GM11168 (cell line): ENCODE data around the gene CADPS2.

Source experiments
- in situ Hi-C: fragments of 300-500 bp; cut with MboI; formaldehyde crosslinking; loops from one replicate; pipeline ENCODE4 v1.12.0; 2022; ENCODE audit warnings: low sequenced_read_pairs; ENCODE audit not compliant: unreplicated experiment

The CADPS2 gene

DNA sequence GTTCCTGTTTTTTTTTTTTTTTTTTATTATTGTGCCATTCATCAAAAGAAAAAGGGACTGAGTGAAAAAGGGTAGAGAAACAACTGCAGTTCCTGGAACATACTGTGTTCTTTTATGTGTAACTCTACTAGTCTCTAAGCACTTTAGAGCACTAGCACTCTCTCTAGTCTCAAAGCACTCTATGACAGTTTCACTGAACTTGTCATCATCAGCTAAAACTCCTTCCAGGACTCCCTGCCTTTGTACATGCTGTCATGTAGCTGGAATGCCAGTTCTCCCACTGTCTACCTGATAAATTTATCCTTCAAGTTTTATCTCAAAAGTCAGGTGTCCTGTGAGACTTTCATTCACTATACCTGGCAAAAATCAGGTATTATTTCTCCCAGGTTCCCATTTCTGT is 333.5 kb downstream of the CADPS2 start:
- in situ Hi-C loops: no loop called here

GRCh38 chr7:122550545-122550944 is 335.7 kb downstream of the CADPS2 start:
- in situ Hi-C loops: no loop called here

GRCh38 chr7:122549578-122549977 is 336.7 kb downstream of the CADPS2 start:
- in situ Hi-C loops: loop anchor here (25.0 kb wide), 1 partner anchor 337 kb away; no protein-coding TSS in a partner anchor

GRCh38 chr7:122546496-122546895 is 339.8 kb downstream of the CADPS2 start:
- in situ Hi-C loops: loop anchor here (25.0 kb wide), 1 partner anchor 334 kb away; no protein-coding TSS in a partner anchor

- in situ Hi-C loops: loop anchor here (25.0 kb wide), 1 partner anchor 332 kb away; no protein-coding TSS in a partner anchor
Observed at GRCh38 chr7:122544463-122544862, 341.8 kb downstream of the CADPS2 start.

- in situ Hi-C loops: loop anchor here (25.0 kb wide), 1 partner anchor 332 kb away; no protein-coding TSS in a partner anchor
Observed at GRCh38 chr7:122543891-122544290, 342.4 kb downstream of the CADPS2 start.

GRCh38 chr7:122543166-122543565 is 343.1 kb downstream of the CADPS2 start:
- in situ Hi-C loops: loop anchor here (25.0 kb wide), 1 partner anchor 331 kb away; no protein-coding TSS in a partner anchor

DNA sequence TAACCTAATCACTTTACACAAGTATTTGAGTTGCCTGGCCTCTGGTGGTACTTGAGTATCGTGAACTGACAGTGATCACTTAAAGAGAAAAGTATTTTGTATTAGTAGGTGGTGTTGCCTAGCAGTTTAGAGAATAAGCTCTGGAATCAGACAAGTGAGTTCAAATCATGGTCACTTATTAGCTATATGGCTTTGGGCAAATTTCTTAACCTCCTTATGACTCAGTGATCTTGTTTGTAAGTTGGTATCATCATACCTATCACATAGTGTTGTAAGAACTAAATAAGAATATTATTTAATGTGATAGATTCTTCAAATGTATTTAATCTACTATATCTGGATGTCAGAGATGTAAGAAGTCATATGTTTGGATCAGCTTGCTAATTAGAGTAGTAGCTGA is 351.2 kb downstream of the CADPS2 start:
- in situ Hi-C loops: loop anchor here (25.0 kb wide), 1 partner anchor 323 kb away; no protein-coding TSS in a partner anchor

- in situ Hi-C loops: loop anchor here (25.0 kb wide), 1 partner anchor 320 kb away; no protein-coding TSS in a partner anchor
Observed at GRCh38 chr7:122532406-122533269, 353.6 kb downstream of the CADPS2 start.

GRCh38 chr7:122528879-122529481 is 357.3 kb downstream of the CADPS2 start:
- in situ Hi-C loops: loop anchor here (25.0 kb wide), 1 partner anchor 317 kb away; no protein-coding TSS in a partner anchor

- in situ Hi-C loops: loop anchor here (25.0 kb wide), 1 partner anchor 313 kb away; no protein-coding TSS in a partner anchor
Observed at GRCh38 chr7:122525355-122525754, 360.9 kb downstream of the CADPS2 start.

DNA sequence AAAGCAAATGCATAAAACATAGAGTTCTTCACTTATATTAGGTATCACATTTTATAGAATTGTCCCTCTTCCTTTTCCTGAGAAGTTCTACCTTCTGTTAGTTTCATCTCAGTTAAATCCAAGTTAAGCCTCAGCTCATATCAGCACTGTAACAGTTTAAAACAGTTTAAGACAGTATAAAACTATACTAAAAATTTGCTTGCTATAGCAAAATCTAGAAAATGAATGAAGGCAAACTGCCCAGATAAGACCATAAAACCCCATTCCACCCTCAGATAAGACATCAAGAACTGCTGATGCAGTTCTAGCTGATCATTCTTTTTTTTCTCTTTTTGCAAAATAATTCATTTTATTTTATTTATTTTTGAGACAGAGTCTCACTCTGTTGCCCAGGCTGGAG is 364.5 kb downstream of the CADPS2 start:
- in situ Hi-C loops: no loop called here

GRCh38 chr7:122520971-122521555 is 365.2 kb downstream of the CADPS2 start:
- in situ Hi-C loops: no loop called here

GRCh38 chr7:122518488-122518887 is 367.8 kb downstream of the CADPS2 start:
- in situ Hi-C loops: no loop called here

- in situ Hi-C loops: no loop called here
Observed at GRCh38 chr7:122517576-122517975, 368.7 kb downstream of the CADPS2 start.

DNA sequence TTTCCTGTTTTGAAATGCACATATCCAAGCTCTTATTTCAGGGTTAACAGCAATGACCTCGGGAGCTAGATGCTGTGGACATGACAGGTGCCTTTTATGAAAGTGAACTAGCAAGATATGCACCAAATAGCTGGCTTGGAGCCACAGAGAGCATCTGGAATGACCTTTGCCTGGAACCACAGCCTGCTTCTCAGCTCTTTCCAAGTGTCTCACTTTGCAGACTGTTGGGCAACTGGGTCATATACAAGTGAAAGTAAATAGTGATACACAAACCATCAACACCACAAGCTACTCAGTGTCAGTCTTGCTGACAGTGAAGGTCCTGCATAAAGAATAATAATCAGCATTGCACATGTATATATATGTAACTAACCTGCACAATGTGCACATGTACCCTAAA is 370.9 kb downstream of the CADPS2 start:
- in situ Hi-C loops: no loop called here

GRCh38 chr7:122511268-122511667 is 375.0 kb downstream of the CADPS2 start:
- in situ Hi-C loops: no loop called here

DNA sequence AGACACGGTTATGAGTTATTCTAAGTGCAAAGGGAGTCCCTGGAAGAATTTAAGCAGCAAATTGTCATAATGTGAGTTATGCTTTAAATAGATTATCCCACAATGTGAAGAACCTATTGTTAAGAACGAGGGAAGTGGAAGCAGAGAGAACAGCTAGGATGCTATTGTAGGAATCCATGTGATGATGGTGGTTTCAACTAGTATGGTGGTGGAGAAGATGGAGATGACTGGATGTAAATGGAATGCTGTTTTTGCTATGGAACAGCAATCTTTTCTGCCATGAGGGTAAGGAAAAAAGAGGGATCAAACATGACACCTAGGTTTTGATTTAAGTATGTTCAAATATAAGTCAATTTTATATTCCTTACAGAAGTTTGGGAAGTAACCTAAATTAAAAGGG is 378.7 kb downstream of the CADPS2 start:
- in situ Hi-C loops: no loop called here

- in situ Hi-C loops: no loop called here
Observed at GRCh38 chr7:122492007-122492406, 394.3 kb downstream of the CADPS2 start.

- in situ Hi-C loops: no loop called here
Observed at GRCh38 chr7:122488241-122488640, 398.0 kb downstream of the CADPS2 start.

GRCh38 chr7:122487131-122487530 is 399.1 kb downstream of the CADPS2 start:
- in situ Hi-C loops: no loop called here
